Epidermal melanocyte (primary cell): ENCODE data around the gene DLG1.
"Not testable (repeated sequence)": the region's sequence is repeated elsewhere in the genome, so short reads cannot be mapped to it uniquely, and the experiment has no call there.

Source experiments
- DNase-seq: peaks from one replicate; pipeline ENCODE4 v3.0.0; 2011; ENCODE audit warnings: low spot score; ENCODE audit not compliant: insufficient read length

Gene DLG1

GRCh38 chr3:197211698-197212097 lies 86.7 kb downstream of the DLG1 start:
- DNase-seq = not testable (repeated sequence)

DNA sequence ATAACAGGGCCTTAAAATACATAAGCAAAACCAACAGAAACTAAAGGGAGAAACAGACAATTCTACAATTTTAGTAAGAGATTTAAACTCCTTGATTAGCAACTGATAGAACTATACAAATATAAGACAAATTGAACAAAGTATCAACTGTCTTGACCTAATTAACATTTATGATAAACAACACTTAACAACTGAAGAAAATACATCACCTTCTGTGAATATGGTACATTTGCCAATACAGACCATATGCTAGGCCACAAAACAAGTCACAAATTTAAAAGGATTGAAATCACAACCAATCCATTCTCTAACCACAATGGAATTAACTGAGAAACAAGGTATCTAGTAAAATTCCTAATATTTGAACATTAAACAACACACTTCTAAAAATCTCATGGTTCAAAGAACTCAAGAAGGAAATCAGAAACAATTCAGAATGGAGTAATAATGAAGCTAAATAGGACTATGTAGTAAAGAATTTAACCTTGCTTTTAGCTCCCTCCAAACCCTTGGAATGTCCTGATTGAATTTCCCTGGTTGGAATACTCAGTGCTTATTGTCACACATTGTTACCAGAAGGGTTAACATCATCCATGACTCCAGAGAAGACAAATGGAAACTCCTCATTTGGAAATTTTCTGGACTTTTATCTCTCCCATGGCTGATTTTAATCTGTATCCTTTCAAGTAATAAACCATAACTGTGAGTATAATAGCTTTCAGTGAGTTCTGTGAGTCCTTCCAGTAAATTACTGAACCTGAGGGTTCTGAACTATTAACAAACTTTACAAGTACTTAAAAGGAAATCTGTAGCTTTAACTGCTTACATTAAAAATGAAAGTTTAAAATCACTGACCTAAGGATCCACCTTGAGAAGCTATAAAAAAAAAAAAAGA lies 88.8 kb downstream of the DLG1 start:
- DNase-seq = no peak

GRCh38 chr3:197206913-197207312 lies 91.5 kb downstream of the DLG1 start:
- no peak for DNase-seq

GRCh38 chr3:197205675-197206074 lies 92.7 kb downstream of the DLG1 start:
- DNase-seq = no peak

GRCh38 chr3:197205265-197205664 lies 93.1 kb downstream of the DLG1 start:
- no peak for DNase-seq

GRCh38 chr3:197204736-197205135 lies 93.7 kb downstream of the DLG1 start:
- DNase-seq = no peak

DNA sequence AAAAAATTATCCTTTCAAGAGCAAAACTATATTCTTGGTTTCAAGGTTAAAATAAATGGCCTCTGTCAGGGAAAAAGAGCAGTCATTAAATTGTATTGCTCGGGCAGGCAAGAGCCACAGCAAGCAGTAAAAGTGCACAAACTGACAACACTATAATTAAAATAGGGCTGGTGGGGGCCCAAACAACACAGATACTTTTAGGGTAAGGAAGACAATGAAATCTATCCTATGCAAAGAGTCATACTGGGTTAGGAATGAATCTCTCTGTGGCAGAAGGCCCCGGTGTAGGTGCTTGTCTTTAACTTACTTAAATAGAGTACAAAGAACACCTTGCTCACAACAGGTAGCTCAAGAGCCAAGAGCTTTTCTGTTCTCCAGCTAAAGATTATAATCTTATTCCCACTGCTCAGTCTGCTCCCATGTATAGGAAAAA lies 94.7 kb downstream of the DLG1 start:
- no peak for DNase-seq

- no peak for DNase-seq
Measured at GRCh38 chr3:197202694-197203093, 95.7 kb downstream of the DLG1 start.

- no peak for DNase-seq
Measured at GRCh38 chr3:197201791-197202452, 96.5 kb downstream of the DLG1 start.

- DNase-seq = not testable (repeated sequence)
Measured at GRCh38 chr3:197200856-197201255, 97.6 kb downstream of the DLG1 start.

DNA sequence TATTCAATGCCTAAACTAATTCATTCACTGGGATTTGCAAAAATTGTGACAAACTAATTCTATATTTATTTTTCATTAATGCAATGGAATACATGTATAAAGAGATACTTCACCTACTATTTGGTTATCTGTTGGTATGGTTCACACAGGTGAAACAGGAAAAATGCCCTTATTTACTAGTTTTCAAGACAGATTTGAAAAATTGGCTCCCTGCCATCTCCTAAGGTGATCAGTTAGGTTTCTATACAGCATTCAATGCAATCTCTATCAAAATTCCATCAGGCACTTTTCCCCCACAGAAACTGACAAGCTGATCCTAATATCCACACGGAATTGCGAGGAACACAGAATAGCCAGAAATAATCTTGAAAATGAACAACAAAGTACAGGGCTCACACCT lies 101.1 kb downstream of the DLG1 start:
- DNase-seq = no peak

- DNase-seq = no peak
Measured at GRCh38 chr3:197196192-197196591, 102.2 kb downstream of the DLG1 start.

DNA sequence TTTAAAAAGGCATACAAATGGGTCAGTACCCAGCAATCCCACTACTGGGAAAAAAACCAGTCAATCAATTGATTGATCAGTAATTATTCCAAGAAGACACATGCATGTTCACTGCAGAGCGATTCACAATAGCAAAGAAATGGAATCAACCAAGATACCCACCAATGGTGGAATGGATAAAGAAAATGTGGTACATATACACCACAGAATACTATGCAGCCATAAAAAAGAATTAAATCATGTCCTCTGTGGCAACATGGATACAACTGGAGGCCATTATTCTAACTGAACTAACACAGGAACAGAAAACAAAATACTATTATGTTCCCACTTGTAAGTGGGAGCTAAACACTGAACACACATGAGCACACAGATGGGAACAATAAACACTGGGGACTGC lies 103.1 kb downstream of the DLG1 start:
- no peak for DNase-seq

- not testable (repeated sequence) for DNase-seq
Measured at GRCh38 chr3:197193759-197194158, 104.7 kb downstream of the DLG1 start.

DNA sequence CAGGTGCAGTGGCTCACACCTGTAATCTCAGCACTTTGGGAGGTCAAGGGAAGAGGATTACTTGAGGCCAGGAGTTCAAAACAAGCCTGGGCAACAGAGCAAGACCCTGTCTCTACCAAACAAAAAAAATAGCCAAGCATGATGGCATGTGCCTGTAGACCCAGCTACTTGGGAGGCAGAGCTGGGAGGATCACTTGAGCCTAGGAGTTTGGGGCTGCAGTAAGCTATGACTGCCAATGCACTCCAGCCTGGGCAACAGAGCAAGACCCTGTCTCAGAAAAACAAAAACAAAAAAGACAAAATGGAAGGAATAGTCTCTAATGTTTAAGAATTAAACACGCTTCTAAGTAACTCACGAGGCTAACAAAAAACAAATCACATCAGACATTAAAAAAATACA lies 106.5 kb downstream of the DLG1 start:
- DNase-seq = no peak

DNA sequence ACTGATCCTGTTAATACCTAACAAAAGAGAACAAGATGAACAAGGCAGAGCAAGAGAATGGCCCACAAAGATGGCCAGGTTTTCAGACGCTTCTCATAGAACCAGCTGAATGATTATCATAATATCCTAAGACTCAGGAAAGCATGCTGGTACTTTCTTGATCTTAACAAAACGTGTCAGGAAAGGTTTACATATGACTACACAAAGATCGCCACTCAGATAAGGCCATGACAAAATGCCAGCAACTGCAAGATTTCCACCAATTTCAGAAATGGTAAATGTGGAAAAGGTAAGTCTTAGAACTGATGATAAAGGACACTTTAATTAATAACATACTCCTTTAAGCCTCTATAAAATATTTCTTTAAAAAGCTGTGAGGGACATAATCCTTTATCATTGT lies 108.8 kb downstream of the DLG1 start:
- DNase-seq = no peak

DNA sequence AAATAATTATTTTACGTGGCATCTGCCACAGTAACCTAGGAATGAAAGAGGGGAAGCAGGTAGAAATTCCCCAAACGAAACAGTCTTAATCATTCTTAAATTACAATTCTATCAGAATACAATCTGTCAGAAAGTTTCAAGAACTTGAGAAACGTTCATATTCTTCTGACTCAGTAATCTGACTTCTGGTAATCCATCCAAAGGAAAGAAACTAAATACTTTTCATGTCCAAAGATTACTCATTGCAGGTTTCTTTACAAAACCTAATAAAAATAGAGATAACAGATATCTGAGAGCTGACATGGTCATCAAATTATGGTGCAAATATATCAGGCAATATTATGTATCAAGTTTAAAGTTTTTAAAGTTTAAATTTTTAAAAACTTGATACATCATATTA lies 109.4 kb downstream of the DLG1 start:
- DNase-seq = no peak

GRCh38 chr3:197186887-197187588 lies 111.4 kb downstream of the DLG1 start:
- DNase-seq = peak; percentile 20

GRCh38 chr3:197183582-197183981 lies 114.8 kb downstream of the DLG1 start:
- DNase-seq = no peak

- DNase-seq = no peak
Measured at GRCh38 chr3:197181741-197182140, 116.7 kb downstream of the DLG1 start.

- no peak for DNase-seq
Measured at GRCh38 chr3:197178998-197179397, 119.4 kb downstream of the DLG1 start.

GRCh38 chr3:197175503-197175902 lies 122.9 kb downstream of the DLG1 start:
- no peak for DNase-seq
